OCI-LY1 (cell line): Measurements from ENCODE around the gene GOLGA8F.
"Not testable (repeated sequence)": the region's sequence is repeated elsewhere in the genome, so short reads cannot be mapped to it uniquely, and the experiment has no call there.

ENCODE experiments used
- EZH2 ChIP-seq: fragments of 200-600 bp; sonication (generic), shearing (Covaris generic); IDR thresholded peaks from 2 replicates; pipeline ENCODE4 v1.8.0; 2017; ENCODE audit warnings: borderline replicate concordance, mixed run types, mild to moderate bottlenecking, antibody characterized with exemption, low read length, moderate library complexity, mixed read lengths
- TF ChIP-seq, protein P1 (sequence below): fragments of 200-600 bp; sonication (generic), shearing (Covaris generic); IDR thresholded peaks from 2 replicates; pipeline ENCODE4 v1.5.1; 2017; ENCODE audit warnings: mild to moderate bottlenecking, antibody characterized with exemption, low read length, moderate library complexity, mixed read lengths

DNA sequence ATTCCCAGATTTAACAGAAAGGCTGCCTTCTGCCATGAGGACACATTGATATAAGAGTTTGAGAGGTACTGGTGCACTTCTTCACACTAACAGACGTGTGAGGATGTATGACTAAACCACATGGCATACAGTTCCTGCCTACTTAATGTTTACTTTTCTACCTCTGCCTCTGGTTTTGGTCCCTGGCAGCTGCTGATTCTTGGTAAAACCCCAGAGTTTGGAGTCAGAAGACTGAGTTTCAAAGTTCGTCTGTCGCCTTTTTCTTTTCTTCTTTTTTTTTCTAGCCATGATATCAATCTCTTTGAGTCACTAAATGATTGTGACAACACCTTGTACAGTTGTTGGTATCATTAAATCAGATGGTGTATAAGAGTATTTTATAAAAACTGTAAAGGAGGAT, 1.6 kb downstream of the GOLGA8F start:
- TF ChIP-seq, protein P1, sequence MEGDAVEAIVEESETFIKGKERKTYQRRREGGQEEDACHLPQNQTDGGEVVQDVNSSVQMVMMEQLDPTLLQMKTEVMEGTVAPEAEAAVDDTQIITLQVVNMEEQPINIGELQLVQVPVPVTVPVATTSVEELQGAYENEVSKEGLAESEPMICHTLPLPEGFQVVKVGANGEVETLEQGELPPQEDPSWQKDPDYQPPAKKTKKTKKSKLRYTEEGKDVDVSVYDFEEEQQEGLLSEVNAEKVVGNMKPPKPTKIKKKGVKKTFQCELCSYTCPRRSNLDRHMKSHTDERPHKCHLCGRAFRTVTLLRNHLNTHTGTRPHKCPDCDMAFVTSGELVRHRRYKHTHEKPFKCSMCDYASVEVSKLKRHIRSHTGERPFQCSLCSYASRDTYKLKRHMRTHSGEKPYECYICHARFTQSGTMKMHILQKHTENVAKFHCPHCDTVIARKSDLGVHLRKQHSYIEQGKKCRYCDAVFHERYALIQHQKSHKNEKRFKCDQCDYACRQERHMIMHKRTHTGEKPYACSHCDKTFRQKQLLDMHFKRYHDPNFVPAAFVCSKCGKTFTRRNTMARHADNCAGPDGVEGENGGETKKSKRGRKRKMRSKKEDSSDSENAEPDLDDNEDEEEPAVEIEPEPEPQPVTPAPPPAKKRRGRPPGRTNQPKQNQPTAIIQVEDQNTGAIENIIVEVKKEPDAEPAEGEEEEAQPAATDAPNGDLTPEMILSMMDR, result not testable (repeated sequence)
- TF ChIP-seq EZH2, result not testable (repeated sequence)
